Liver (tissue), 9 donors: Measurements from ENCODE around the gene RPGR. TPM values are rescaled to one million over a fixed set of nuclear protein-coding genes. Genes with fewer than 3 reads are reported as not detected.

Experiments used
- DNase-seq: peaks from one replicate; pipeline ENCODE4 v3.0.0-alpha.2; 2017; ENCODE audit warnings: low spot score
- H3K27ac ChIP-seq, 2 donors: one replicate each; pipeline ENCODE4 v1.7.0; 2013; ENCODE audit warnings: inconsistent platforms in 2 of 2, low read length in 2 of 2, control low read depth in 1 of 2, low read depth in 1 of 2, mild to moderate bottlenecking in 1 of 2
- H3K27me3 ChIP-seq, 4 donors: one replicate each; pipeline versions ENCODE4 v1.6.1 to v1.7.0; 2013; ENCODE audit warnings: low read length in 3 of 4, inconsistent platforms in 1 of 4, mild to moderate bottlenecking in 1 of 4, moderate library complexity in 1 of 4; ENCODE audit not compliant: control insufficient read depth in 4 of 4, insufficient read depth in 4 of 4
- H3K36me3 ChIP-seq, 4 donors: one replicate each; pipeline versions ENCODE4 v1.6.1 to v1.7.0; 2013; ENCODE audit warnings: low read length in 3 of 4, mild to moderate bottlenecking in 3 of 4, low read depth in 1 of 4, moderate library complexity in 1 of 4; ENCODE audit not compliant: control insufficient read depth in 4 of 4, insufficient read depth in 3 of 4
- H3K4me1 ChIP-seq, 4 donors: one replicate each; pipeline versions ENCODE4 v1.6.1 to v1.7.0; 2013; ENCODE audit warnings: low read length in 3 of 4, mild to moderate bottlenecking in 3 of 4, moderate library complexity in 1 of 4; ENCODE audit not compliant: control insufficient read depth in 4 of 4, insufficient read depth in 4 of 4
- H3K4me3 ChIP-seq, 3 donors: one replicate each; pipeline versions ENCODE4 v1.6.1 to v1.7.0; 2013; ENCODE audit warnings: low read length in 3 of 3, control low read depth in 1 of 3, low read depth in 1 of 3, mild to moderate bottlenecking in 1 of 3
- H3K9ac ChIP-seq, 2 donors: one replicate each; pipeline ENCODE4 v1.7.0; 2013; ENCODE audit warnings: low read length in 2 of 2, mild to moderate bottlenecking in 2 of 2, moderate library complexity in 2 of 2, control low read depth in 1 of 2, low read depth in 1 of 2
- H3K9me3 ChIP-seq, 4 donors: one replicate each; pipeline versions ENCODE4 v1.6.1 to v1.7.0; 2013; ENCODE audit warnings: low read length in 3 of 4; ENCODE audit not compliant: control insufficient read depth in 4 of 4
- ATF3 ChIP-seq: IDR thresholded peaks from 2 replicates; pipeline ENCODE4 v1.6.1; 2016; ENCODE audit warnings: antibody characterized with exemption
- CTCF ChIP-seq: fragments of 150-350 bp; IDR thresholded peaks from 2 replicates; pipeline ENCODE4 v1.5.1; 2017; ENCODE audit warnings: improper control_type of control experiment, low read depth, low read length; ENCODE audit not compliant: missing input control
- EGR1 ChIP-seq, 2 donors: IDR thresholded peaks; 2 replicates each; pipeline ENCODE4 v1.6.1; 2016 to 2018; ENCODE audit warnings: antibody characterized with exemption in 2 of 2, low read depth in 2 of 2
- FOXA2 ChIP-seq: IDR thresholded peaks from 2 replicates; pipeline ENCODE4 v1.6.1; 2016; ENCODE audit warnings: antibody characterized with exemption
- GABPA ChIP-seq, 2 donors: IDR thresholded peaks in 1 of 2; conservative IDR thresholded peaks in 1 of 2; 2 replicates each; pipeline ENCODE4 v1.6.1; 2016; ENCODE audit warnings: antibody characterized with exemption in 2 of 2, mild to moderate bottlenecking in 1 of 2, moderate library complexity in 1 of 2
- HNF4A ChIP-seq, 2 donors: conservative IDR thresholded peaks; 2 replicates each; pipeline ENCODE4 v1.6.1; 2016; ENCODE audit warnings: antibody characterized with exemption in 2 of 2, mild to moderate bottlenecking in 2 of 2
- HNF4G ChIP-seq: IDR thresholded peaks from 2 replicates; pipeline ENCODE4 v1.6.1; 2016; ENCODE audit warnings: antibody characterized with exemption
- JUND ChIP-seq, 2 donors: IDR thresholded peaks; 2 replicates each; pipeline ENCODE4 v1.6.1; 2016; ENCODE audit warnings: antibody characterized with exemption in 2 of 2
- MAX ChIP-seq: IDR thresholded peaks from 2 replicates; pipeline ENCODE4 v1.6.1; 2016; ENCODE audit warnings: antibody characterized with exemption
- NR2F2 ChIP-seq: IDR thresholded peaks from 2 replicates; pipeline ENCODE4 v1.6.1; 2016; ENCODE audit warnings: antibody characterized with exemption
- RAD21 ChIP-seq, 2 donors: IDR thresholded peaks; 2 replicates each; pipeline ENCODE4 v1.6.1; 2016; ENCODE audit warnings: antibody characterized with exemption in 2 of 2, mild to moderate bottlenecking in 2 of 2
- REST ChIP-seq: IDR thresholded peaks from 2 replicates; pipeline ENCODE4 v1.6.1; 2016; ENCODE audit warnings: antibody characterized with exemption, mild to moderate bottlenecking
- RXRA ChIP-seq, 2 donors: IDR thresholded peaks; 2 replicates each; pipeline ENCODE4 v1.6.1; 2017 to 2018; ENCODE audit warnings: antibody characterized with exemption in 2 of 2, mild to moderate bottlenecking in 1 of 2
- TAF1 ChIP-seq: conservative IDR thresholded peaks from 2 replicates; pipeline ENCODE4 v1.6.1; 2016; ENCODE audit warnings: antibody characterized with exemption, mild to moderate bottlenecking
- YY1 ChIP-seq: IDR thresholded peaks from 2 replicates; pipeline ENCODE4 v1.6.1; 2016; ENCODE audit warnings: antibody characterized with exemption, mild to moderate bottlenecking
- ZBTB33 ChIP-seq: IDR thresholded peaks from 2 replicates; pipeline ENCODE4 v1.6.1; 2016; ENCODE audit warnings: antibody characterized with exemption
- polyA plus RNA-seq, 2 donors: library from polyadenylated mRNA; stranded (reverse) in 1 of 2; unstranded in 1 of 2; fragments of 200-250 nt in 1 of 2; fragments of >200 nt in 1 of 2; fragmentation: Nextera tagmentation in 1 of 2; extraction: Ambion mirVana in 1 of 2; gene quantifications; one replicate each; pipeline versions ENCODE4 v1.2.1 to v1.2.3, GENCODE V29; 2013 to 2015
- total RNA-seq, 2 donors: library from RNA; depleted of rRNA; stranded (reverse); fragments of >200 nt; gene quantifications; one replicate each; pipeline ENCODE4 v1.2.3, GENCODE V29; 2014
- donor health status: healthy.
- donor health status: healthy.
- donor health status: healthy.
- donor health status: healthy.
- donor health status: healthy.

RPGR gene
- total and polyA plus RNA-seq, 4 donors, result 1.7 to 7.2 (median 3.5) TPM

- TF ChIP-seq TAF1 (no peak), CTCF (peak; percentile 54), RAD21 (IDR thresholded peaks at IDR 0.05) (peak; percentile 80), REST (no peak)
- no peaks in the 10 kb centered on the region for H3K36me3 ChIP-seq
- H3K27me3 ChIP-seq, result no peaks in the 10 kb centered on the region
- H3K9me3 ChIP-seq, result no peaks in the 10 kb centered on the region
- no peak overlapping the region for H3K4me3 ChIP-seq
- H3K4me1 ChIP-seq, result peaks cover 0 to 24% (median 10%) of the 10 kb centered on the region in 4 donors
- no peak for DNase-seq
- no peak overlapping the region for H3K27ac ChIP-seq
- H3K9ac ChIP-seq, result no peak overlapping the region
These were observed 8.1 kb upstream of the RPGR start for GRCh38 chrX:38335382-38335781.

GRCh38 chrX:38332505-38332904, 5.2 kb upstream of the RPGR start:
- H3K27me3 ChIP-seq, result no peaks in the 10 kb centered on the region
- H3K4me3 ChIP-seq, result no peak overlapping the region
- no peak overlapping the region for H3K9ac ChIP-seq
- peaks cover 0 to 17% (median 7%) of the 10 kb centered on the region in 4 donors for H3K4me1 ChIP-seq
- H3K9me3 ChIP-seq, result no peaks in the 10 kb centered on the region
- no peak for DNase-seq
- no peak overlapping the region for H3K27ac ChIP-seq
- no peaks in the 10 kb centered on the region for H3K36me3 ChIP-seq
- TF ChIP-seq REST (no peak), JUND (IDR thresholded peaks at IDR 0.05) (no peak), FOXA2 (no peak), NR2F2 (no peak), ATF3 (no peak), GABPA (IDR thresholded peaks at IDR 0.05 in 1 of 2, conservative IDR thresholded peaks at IDR 0.05 in 1 of 2) (no peak), EGR1 (IDR thresholded peaks at IDR 0.05; ENCODE audit: low read depth in 2 of 2) (no peak), ZBTB33 (no peak), RAD21 (IDR thresholded peaks at IDR 0.05) (no peak), YY1 (no peak), RXRA (IDR thresholded peaks at IDR 0.05) (no peak), HNF4A (conservative IDR thresholded peaks at IDR 0.05) (no peak), HNF4G (no peak), MAX (no peak)
